NCI-H510A treated with DMSO at 0.1 percent for 48 hours (cell line): ENCODE data around the gene PLGLB2.
"Not testable (repeated sequence)": the region's sequence is repeated elsewhere in the genome, so short reads cannot be mapped to it uniquely, and the experiment has no call there.

Source experiments
- DNase-seq: peaks from one replicate; lab custom pipeline; 2025; lab: John Stamatoyannopoulos, UW

Gene PLGLB2

GRCh38 chr2:87747791-87748190, at the start of gene PLGLB2:
Gene PLGLB2 (plus strand): TSS chr2:87748087. CDS start chr2:87748154, 67 bp downstream.
- not testable (repeated sequence) for DNase-seq

- not testable (repeated sequence) for DNase-seq
Measured at GRCh38 chr2:87704572-87705323, 43.1 kb upstream of the PLGLB2 start.

DNA sequence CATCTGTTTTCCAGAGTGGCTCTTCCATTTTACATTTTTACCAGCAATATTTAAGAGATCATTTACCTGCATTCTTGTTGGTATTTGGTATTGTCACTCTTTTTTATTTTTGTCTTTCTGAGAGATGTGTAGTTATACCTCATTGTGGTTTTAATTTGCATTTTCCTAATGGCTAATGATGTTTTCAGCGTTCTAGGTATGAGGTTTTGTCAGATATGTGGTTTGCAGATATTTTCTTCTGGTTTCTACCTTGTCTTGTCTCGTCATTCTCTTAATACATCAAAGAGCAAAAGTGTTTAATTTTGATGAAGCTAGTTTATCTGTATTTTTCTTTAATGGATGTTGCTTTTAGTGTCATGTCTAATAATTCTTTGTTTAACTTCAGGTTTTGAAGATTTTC, 39.5 kb upstream of the PLGLB2 start:
- not testable (repeated sequence) for DNase-seq

- DNase-seq: not testable (repeated sequence)
Measured at GRCh38 chr2:87727940-87728599, 19.8 kb upstream of the PLGLB2 start.

- DNase-seq: not testable (repeated sequence)
Measured at GRCh38 chr2:87740928-87741327, 7.0 kb upstream of the PLGLB2 start.

DNA sequence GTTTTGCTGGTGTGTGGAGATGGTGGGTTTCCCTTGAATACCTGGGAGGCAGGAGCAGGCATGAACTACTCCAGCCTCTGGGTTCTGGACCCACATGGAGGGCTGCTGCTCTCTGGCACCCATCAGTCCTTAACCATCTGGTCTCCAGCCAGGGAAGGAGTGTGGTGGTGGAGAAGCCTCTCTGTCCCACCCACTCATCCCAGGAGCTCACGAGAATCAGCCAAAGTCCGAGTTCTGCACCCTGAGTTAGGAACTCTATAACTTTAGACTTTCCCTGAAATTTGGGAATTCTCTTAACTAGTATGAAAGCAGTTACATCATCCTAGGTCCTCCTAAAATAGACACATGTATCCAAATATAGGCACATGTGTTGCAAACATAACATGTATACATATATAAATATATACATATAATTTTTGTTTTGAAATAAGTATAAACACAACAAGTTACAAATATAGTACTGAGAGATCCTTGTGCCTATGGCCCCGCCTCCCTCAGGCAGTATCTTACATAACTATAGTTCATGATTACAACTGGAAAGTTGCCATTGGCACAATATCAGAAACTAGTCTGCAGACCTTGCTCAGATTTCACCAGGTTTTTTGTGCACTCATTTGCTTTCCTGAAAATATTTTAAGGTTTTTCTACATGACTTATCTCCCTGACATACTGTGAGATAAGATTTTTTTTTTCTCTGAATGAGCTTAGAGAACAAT, 5.3 kb upstream of the PLGLB2 start:
- DNase-seq: not testable (repeated sequence)

DNA sequence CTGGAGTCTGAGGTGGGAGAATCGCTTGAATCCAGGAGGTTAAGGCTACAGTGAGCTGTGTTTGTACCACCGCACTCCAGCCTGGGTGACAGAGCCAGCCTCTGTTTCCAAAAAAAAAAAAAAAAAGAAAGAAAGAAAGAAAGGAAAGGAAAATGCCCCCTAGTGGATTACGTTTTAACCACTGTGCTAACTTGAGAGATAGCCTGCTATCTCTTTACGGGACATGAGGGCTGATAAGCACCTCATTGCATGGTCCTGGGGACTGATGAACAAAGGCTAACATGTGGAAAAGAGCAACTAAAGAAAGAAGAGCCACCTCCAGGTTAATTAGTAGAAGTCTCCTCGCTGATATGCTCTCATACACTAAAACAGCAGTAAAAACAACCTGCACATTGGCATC, 4.2 kb upstream of the PLGLB2 start:
- not testable (repeated sequence) for DNase-seq

- not testable (repeated sequence) for DNase-seq
Measured at GRCh38 chr2:87745353-87745951, 2.4 kb upstream of the PLGLB2 start.

- DNase-seq: not testable (repeated sequence)
Measured at GRCh38 chr2:87748524-87748923, 637 bp downstream of the PLGLB2 start.

DNA sequence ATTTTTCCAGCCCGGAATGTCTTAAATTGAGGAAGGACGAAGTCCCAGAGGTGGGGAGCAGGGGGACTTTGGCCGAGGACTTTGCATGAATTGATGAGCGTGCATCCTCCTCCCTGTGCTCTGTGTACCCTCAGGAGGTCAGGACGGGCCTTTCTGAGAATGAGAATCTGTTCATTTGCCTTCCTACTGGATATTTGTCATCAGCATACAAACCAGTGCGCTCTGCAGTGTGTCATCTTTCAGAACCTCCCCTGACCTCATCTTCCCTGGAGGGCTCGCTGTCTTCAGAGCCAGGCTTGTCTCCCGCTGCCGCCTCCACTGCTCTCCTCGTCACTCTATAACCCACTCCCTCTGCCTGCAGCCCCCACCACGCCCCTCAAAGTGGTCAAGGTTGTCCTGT, 2.7 kb downstream of the PLGLB2 start:
- not testable (repeated sequence) for DNase-seq

GRCh38 chr2:87754759-87755158, 6.9 kb downstream of the PLGLB2 start:
- not testable (repeated sequence) for DNase-seq
